Erythroblast (primary cell): ENCODE results near the gene MALL.

Source experiments
- GATA1 ChIP-seq: IDR thresholded peaks from 2 replicates; pipeline ENCODE4 v1.6.1; 2011; ENCODE audit warnings: low read depth, mild to moderate bottlenecking, control low read depth, low read length, moderate library complexity
- POLR2A ChIP-seq: IDR thresholded peaks from 2 replicates; pipeline ENCODE4 v1.6.1; 2011; ENCODE audit warnings: mild to moderate bottlenecking, low read length

DNA sequence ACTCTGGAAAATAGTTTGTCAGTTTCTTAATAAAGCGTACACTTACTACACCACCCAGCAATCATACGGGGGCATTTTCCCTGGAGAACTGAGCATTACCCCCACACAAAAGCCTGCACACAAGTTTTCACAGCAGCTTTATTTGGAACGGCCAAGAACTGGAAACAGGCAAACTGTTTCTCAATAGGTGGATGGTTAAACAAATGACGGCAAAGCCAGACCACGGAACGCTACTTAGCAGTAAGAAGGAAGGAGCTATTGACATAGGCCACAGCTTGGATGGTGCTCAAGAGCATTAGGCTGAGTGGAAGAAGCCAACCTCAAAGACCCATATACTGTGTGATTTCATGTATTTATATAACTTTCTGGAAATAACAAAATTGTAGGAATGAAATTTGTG lies 9.0 kb downstream of the MALL start:
- no peak for TF ChIP-seq POLR2A
- TF ChIP-seq GATA1: no peak
